Neuronal stem cell (in vitro differentiated cells): Measurements from ENCODE around the gene TMEM179.
"Not testable (repeated sequence)": the region's sequence is repeated elsewhere in the genome, so short reads cannot be mapped to it uniquely, and the experiment has no call there.

Experiments used
- DNase-seq: peaks from one replicate; pipeline ENCODE4 v3.0.0-alpha.2; 2013; ENCODE audit warnings: low spot score
- H2AFZ ChIP-seq: one replicate; pipeline ENCODE4 v1.6.1; 2013; ENCODE audit warnings: mild to moderate bottlenecking, low read length, inconsistent platforms
- H2AK5ac ChIP-seq: 2 replicates; pipeline ENCODE4 v1.6.1; 2013; ENCODE audit warnings: low read depth, mild to moderate bottlenecking, inconsistent platforms, low read length, moderate library complexity, mixed read lengths
- H2BK120ac ChIP-seq: 2 replicates; pipeline ENCODE4 v1.6.1; 2013; ENCODE audit warnings: low read depth, mild to moderate bottlenecking, inconsistent platforms, low read length, moderate library complexity, mixed read lengths
- H2BK12ac ChIP-seq: one replicate; pipeline ENCODE4 v1.6.1; 2013; ENCODE audit warnings: low read length, inconsistent platforms
- H2BK15ac ChIP-seq: 2 replicates; pipeline ENCODE4 v1.6.1; 2013; ENCODE audit warnings: mild to moderate bottlenecking, low read length, inconsistent platforms, mixed read lengths
- H2BK5ac ChIP-seq: one replicate; pipeline ENCODE4 v1.6.1; 2013; ENCODE audit warnings: inconsistent platforms, mild to moderate bottlenecking, low read length, moderate library complexity
- H3K14ac ChIP-seq: one replicate; pipeline ENCODE4 v1.6.1; 2013; ENCODE audit warnings: low read length, inconsistent platforms
- H3K18ac ChIP-seq: 2 replicates; pipeline ENCODE4 v1.6.1; 2013; ENCODE audit warnings: low read length, inconsistent platforms
- H3K23ac ChIP-seq: 2 replicates; pipeline ENCODE4 v1.6.1; 2013; ENCODE audit warnings: low read depth, mild to moderate bottlenecking, mixed read lengths, low read length, inconsistent platforms; ENCODE audit not compliant: poor library complexity
- H3K27ac ChIP-seq: replicated peaks from 3 replicates; pipeline ENCODE4 v1.5.1; 2013; ENCODE audit warnings: low read length, inconsistent platforms
- H3K27me3 ChIP-seq, 3 experiments: 2 replicates each; pipeline ENCODE4 v1.6.1; 2013; ENCODE audit warnings: low read length in 3 of 3, mild to moderate bottlenecking in 2 of 3, inconsistent platforms in 1 of 3, low read depth in 1 of 3, mixed read lengths in 1 of 3, moderate library complexity in 1 of 3; ENCODE audit not compliant: control insufficient read depth in 3 of 3, insufficient read depth in 3 of 3
- H3K36me3 ChIP-seq, 2 donors: replicated peaks in 1 of 2; 2 replicates each; pipeline ENCODE4 v1.6.1; 2013; ENCODE audit warnings: low read length in 2 of 2; ENCODE audit not compliant: control insufficient read depth in 2 of 2, insufficient read depth in 2 of 2
- H3K4ac ChIP-seq: 2 replicates; pipeline ENCODE4 v1.6.1; 2013; ENCODE audit warnings: inconsistent platforms, mild to moderate bottlenecking, low read length, moderate library complexity
- H3K4me1 ChIP-seq, 2 donors: 1 replicate in 1 of 2; 2 replicates in 1 of 2; pipeline ENCODE4 v1.6.1; 2013; ENCODE audit warnings: low read length in 2 of 2, low read depth in 1 of 2; ENCODE audit not compliant: control insufficient read depth in 2 of 2, insufficient read depth in 1 of 2
- H3K4me2 ChIP-seq: one replicate; pipeline ENCODE4 v1.6.1; 2013; ENCODE audit warnings: mild to moderate bottlenecking, low read length, inconsistent platforms; ENCODE audit not compliant: insufficient read depth, poor library complexity, severe bottlenecking
- H3K4me3 ChIP-seq, 2 donors: 2 replicates each; pipeline ENCODE4 v1.5.1; 2013; ENCODE audit warnings: low read length in 2 of 2, mild to moderate bottlenecking in 2 of 2, inconsistent platforms in 1 of 2, moderate library complexity in 1 of 2
- H3K79me1 ChIP-seq: one replicate; pipeline ENCODE4 v1.6.1; 2013; ENCODE audit warnings: low read depth, mild to moderate bottlenecking, inconsistent platforms, low read length, moderate library complexity
- H3K9ac ChIP-seq: one replicate; pipeline ENCODE4 v1.6.1; 2013; ENCODE audit warnings: mild to moderate bottlenecking, low read depth, low read length, inconsistent platforms; ENCODE audit not compliant: poor library complexity
- H3K9me3 ChIP-seq, 2 donors: replicated peaks in 1 of 2; 2 replicates each; pipeline versions ENCODE3 to v1.6.1; 2013; ENCODE audit warnings: low read length in 2 of 2, mild to moderate bottlenecking in 2 of 2, inconsistent platforms in 1 of 2, low read depth in 1 of 2, mixed read lengths in 1 of 2, moderate library complexity in 1 of 2; ENCODE audit not compliant: control insufficient read depth in 2 of 2, insufficient read depth in 1 of 2
- H4K8ac ChIP-seq: one replicate; pipeline ENCODE4 v1.6.1; 2013; ENCODE audit warnings: low read depth, mild to moderate bottlenecking, inconsistent platforms, low read length, moderate library complexity
- H4K91ac ChIP-seq: one replicate; pipeline ENCODE4 v1.6.1; 2013; ENCODE audit warnings: low read length, low read depth, mild to moderate bottlenecking, inconsistent platforms; ENCODE audit not compliant: poor library complexity
- WGBS, 2 donors: extraction: QIAGEN DNeasy Blood & Tissue Kit; methylation state at CpG; one replicate each; pipeline ENCODE4 v1.1.7; 2013; ENCODE audit warnings: missing lambda C conversion rate in 2 of 2, mixed read lengths in 1 of 2; ENCODE audit not compliant: insufficient read length in 2 of 2, insufficient replicate concordance in 1 of 2; ENCODE audit errors: extremely low coverage in 2 of 2; 5-methylcytosine and 5-hydroxymethylcytosine counted together

The TMEM179 gene

GRCh38 chr14:104638190-104638589 lies 33.6 kb upstream of the TMEM179 start:
- H3K36me3 ChIP-seq = no peaks in the 10 kb centered on the region
- no peak overlapping the region for H3K4ac ChIP-seq
- no peak overlapping the region for H3K23ac ChIP-seq
- no peak for DNase-seq
- H2AFZ ChIP-seq = peak overlapping the region; percentile 15
- H3K18ac ChIP-seq = no peak overlapping the region
- H3K4me2 ChIP-seq = no peak overlapping the region
- H3K14ac ChIP-seq = no peak overlapping the region
- H4K8ac ChIP-seq = no peak overlapping the region
- no peak overlapping the region for H3K4me3 ChIP-seq
- no CpG with 5 or more reads among the region's 12 CpGs for WGBS, 2 donors
- H3K27ac ChIP-seq = no peak overlapping the region
- H3K9me3 ChIP-seq = no peaks in the 10 kb centered on the region
- H4K91ac ChIP-seq = no peak overlapping the region
- H2BK5ac ChIP-seq = no peak overlapping the region
- H3K79me1 ChIP-seq = no peaks in the 10 kb centered on the region
- H3K4me1 ChIP-seq = peaks cover 0 to 8% of the 10 kb centered on the region in 2 donors
- H3K27me3 ChIP-seq = peaks cover 0 to 43% (median 0%) of the 10 kb centered on the region in 3 experiments
- no peak overlapping the region for H3K9ac ChIP-seq
- no peak overlapping the region for H2BK12ac ChIP-seq
- no peak overlapping the region for H2BK120ac ChIP-seq
- no peak overlapping the region for H2BK15ac ChIP-seq
- no peak overlapping the region for H2AK5ac ChIP-seq

DNA sequence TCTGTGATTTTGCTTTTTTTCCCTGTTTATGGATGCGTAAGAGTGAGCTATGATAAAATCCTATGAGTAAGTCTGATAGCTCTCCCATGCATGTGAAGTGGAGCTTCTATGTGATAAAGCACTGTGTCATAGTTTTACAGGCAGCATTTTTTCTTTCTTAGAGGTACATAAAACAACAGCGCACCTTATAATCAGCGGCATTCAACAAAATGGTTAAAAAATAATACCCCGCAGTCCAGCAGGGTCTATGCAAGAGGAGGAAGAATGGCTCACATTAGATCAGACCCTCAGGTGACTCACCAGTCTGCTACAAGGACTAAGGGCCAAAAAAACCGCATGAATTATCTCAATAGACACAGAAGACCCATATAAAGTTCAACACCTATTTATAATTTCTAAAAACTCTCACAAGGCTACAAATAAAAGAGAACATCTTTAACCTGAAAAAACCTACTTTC lies 33.0 kb upstream of the TMEM179 start:
- Histone ChIP-seq H3K4me3 (no peak overlapping the region), H3K9me3 (no peaks in the 10 kb centered on the region), H3K27ac (no peak overlapping the region), H3K27me3 (peaks cover 0 to 47% (median 0%) of the 10 kb centered on the region in 3 experiments), H4K91ac (no peak overlapping the region), H3K18ac (no peak overlapping the region), H3K36me3 (no peaks in the 10 kb centered on the region), H2AFZ (no peak overlapping the region), H2AK5ac (no peak overlapping the region), H3K4me2 (no peak overlapping the region), H3K4me1 (peaks cover 0 to 8% of the 10 kb centered on the region in 2 donors), H2BK5ac (no peak overlapping the region), H2BK12ac (no peak overlapping the region), H3K79me1 (no peaks in the 10 kb centered on the region), H4K8ac (no peak overlapping the region), H2BK15ac (no peak overlapping the region), H2BK120ac (no peak overlapping the region), H3K23ac (no peak overlapping the region), H3K14ac (no peak overlapping the region), H3K9ac (no peak overlapping the region), H3K4ac (no peak overlapping the region)
- no CpG with 5 or more reads among the region's 5 CpGs for WGBS, 2 donors
- DNase-seq = no peak

- H3K14ac ChIP-seq, H3K4me2 ChIP-seq, H3K36me3 ChIP-seq, H3K4me3 ChIP-seq, H2BK5ac ChIP-seq, H3K9me3 ChIP-seq, H3K9ac ChIP-seq, H2AFZ ChIP-seq, H2AK5ac ChIP-seq, H3K23ac ChIP-seq, H2BK120ac ChIP-seq, H3K79me1 ChIP-seq, DNase-seq, H3K4me1 ChIP-seq, H2BK15ac ChIP-seq, H4K91ac ChIP-seq, H3K4ac ChIP-seq, H3K27ac ChIP-seq, H2BK12ac ChIP-seq, H4K8ac ChIP-seq: not testable (repeated sequence)
- Histone ChIP-seq H3K18ac (peak overlapping the region; percentile 31), H3K27me3 (peaks cover 0 to 46% (median 0%) of the 10 kb centered on the region in 3 experiments)
- WGBS, 2 donors = no CpG with 5 or more reads among the region's 39 CpGs
These were observed 32.4 kb upstream of the TMEM179 start for GRCh38 chr14:104636846-104637545.

- no peak overlapping the region for H3K9ac ChIP-seq
- no peak overlapping the region for H2BK120ac ChIP-seq
- no peak for DNase-seq
- H3K4me2 ChIP-seq = no peak overlapping the region
- H4K8ac ChIP-seq = no peak overlapping the region
- no peak overlapping the region for H3K23ac ChIP-seq
- WGBS, 2 donors = no CpG with 5 or more reads among the region's 11 CpGs
- no peak overlapping the region for H3K27ac ChIP-seq
- H3K36me3 ChIP-seq = no peaks in the 10 kb centered on the region
- H3K79me1 ChIP-seq = no peaks in the 10 kb centered on the region
- no peak overlapping the region for H2AK5ac ChIP-seq
- H3K4me1 ChIP-seq = peaks cover 0 to 8% of the 10 kb centered on the region in 2 donors
- H3K18ac ChIP-seq = peak overlapping the region; percentile 42
- H3K27me3 ChIP-seq = peaks cover 0 to 49% (median 0%) of the 10 kb centered on the region in 3 experiments
- H3K4ac ChIP-seq = no peak overlapping the region
- H3K4me3 ChIP-seq = no peak overlapping the region
- H2BK15ac ChIP-seq = no peak overlapping the region
- no peak overlapping the region for H3K14ac ChIP-seq
- H3K9me3 ChIP-seq = no peaks in the 10 kb centered on the region
- no peak overlapping the region for H2BK5ac ChIP-seq
- H2AFZ ChIP-seq = no peak overlapping the region
- no peak overlapping the region for H4K91ac ChIP-seq
- H2BK12ac ChIP-seq = no peak overlapping the region
These were observed 31.6 kb upstream of the TMEM179 start for GRCh38 chr14:104636131-104636530.
